K562 (cell line): ENCODE results near the gene BLTP3B. TPM values are rescaled to one million over a fixed set of nuclear protein-coding genes. Genes with fewer than 3 reads are reported as not detected.

Experiments used
- ATAC-seq: fragments of 200-7000 bp; cut with Tn5 transposase; 3 replicates; pipeline ENCODE4 v1.9.1; 2020; ENCODE audit warnings: moderate library complexity
- BruUV-seq: library from RNA; stranded (reverse); fragments of 400-500 nt; replicated peaks from 2 replicates; lab custom pipeline; 2021; lab: Mats Ljungman, UMichigan
- CTCF ChIA-PET: fragments of 300-600 bp; formaldehyde crosslinking; extraction: SDS; loops from one replicate; lab custom pipeline; 2021; ENCODE audit warnings: low intra/inter-chr PET ratio; lab: Yijun Ruan, JAX
- POLR2A ChIA-PET: fragments of 300-600, 350-650 bp; sonication (Branson Sonifier 250); formaldehyde crosslinking; extraction: SDS; loops from one replicate; lab custom pipeline; 2021; ENCODE audit warnings: antibody characterized with exemption, inconsistent platforms; lab: Yijun Ruan, JAX
- DNase-seq, 4 experiments: peaks; one replicate each; pipeline versions ENCODE4 v3.0.0 to v3.0.0-alpha.2; 2011 to 2018; ENCODE audit warnings: low spot score in 3 of 4, mixed read lengths in 3 of 4; ENCODE audit errors: extremely low read depth in 1 of 4
- FAIRE-seq: peaks from 2 replicates; lab custom pipeline; 2011; peaks lifted over from hg19 to GRCh38; lab: Jason Lieb, UNC
- H2AFZ ChIP-seq: 2 replicates; pipeline ENCODE4 v1.6.0; 2011; ENCODE audit warnings: low read depth, low read length, control low read depth, inconsistent platforms
- H3K27ac ChIP-seq: fragments of 200-600 bp; 3 replicates; pipeline ENCODE4 v1.8.0; 2011; ENCODE audit warnings: low read depth, mild to moderate bottlenecking, control low read depth, inconsistent platforms, low read length, moderate library complexity, mixed read lengths; ENCODE audit errors: extremely low read depth
- H3K27me3 ChIP-seq, 2 experiments: fragments of 300-600 bp in 1 of 2; 2 replicates in 1 of 2; 3 replicates in 1 of 2; pipeline versions ENCODE4 v1.6.0 to v1.8.0; 2011; ENCODE audit warnings: inconsistent platforms in 2 of 2, low read length in 2 of 2, mild to moderate bottlenecking in 1 of 2, mixed read lengths in 1 of 2, moderate library complexity in 1 of 2; ENCODE audit not compliant: control insufficient read depth in 2 of 2, insufficient read depth in 2 of 2
- H3K36me3 ChIP-seq: fragments of 300-600 bp; 3 replicates; pipeline ENCODE4 v1.8.0; 2011; ENCODE audit warnings: mild to moderate bottlenecking, low read length, inconsistent platforms; ENCODE audit not compliant: control insufficient read depth, insufficient read depth
- H3K4me1 ChIP-seq, 2 experiments: fragments of 200-600 bp in 1 of 2; replicated peaks in 1 of 2; 2 replicates in 1 of 2; 3 replicates in 1 of 2; pipeline versions ENCODE4 v1.5.1 to v1.8.0; 2011; ENCODE audit warnings: inconsistent platforms in 2 of 2, low read length in 2 of 2, mild to moderate bottlenecking in 1 of 2, mixed read lengths in 1 of 2, moderate library complexity in 1 of 2; ENCODE audit not compliant: control insufficient read depth in 2 of 2, insufficient read depth in 2 of 2
- H3K4me2 ChIP-seq: 2 replicates; pipeline ENCODE4 v1.6.1; 2011; ENCODE audit warnings: low read length, control low read depth, inconsistent platforms, mixed read lengths; ENCODE audit not compliant: insufficient read depth
- H3K4me3 ChIP-seq: fragments of 200-600 bp; sonication (generic), shearing (Covaris generic); 2 replicates; pipeline ENCODE4 v1.5.1; 2016; ENCODE audit warnings: control low read depth, inconsistent platforms
- H3K79me2 ChIP-seq: fragments of 200-600 bp; 3 replicates; pipeline ENCODE4 v1.8.0; 2011; ENCODE audit warnings: low read length, inconsistent platforms; ENCODE audit not compliant: control insufficient read depth, insufficient read depth
- H3K9ac ChIP-seq, 2 experiments: 2 replicates each; pipeline versions ENCODE4 v1.6.0 to v1.6.1; 2011; ENCODE audit warnings: low read depth in 2 of 2, low read length in 2 of 2, control low read depth in 1 of 2, inconsistent platforms in 1 of 2, mild to moderate bottlenecking in 1 of 2, mixed read lengths in 1 of 2; ENCODE audit not compliant: insufficient read depth in 1 of 2
- H3K9me1 ChIP-seq: one replicate; pipeline ENCODE4 v1.6.0; 2011; ENCODE audit warnings: inconsistent platforms, mild to moderate bottlenecking, low read length, moderate library complexity; ENCODE audit not compliant: control insufficient read depth, insufficient read depth
- H3K9me3 ChIP-seq: replicated peaks from 2 replicates; pipeline ENCODE4 v1.5.1; 2011; ENCODE audit warnings: low read depth, low read length, inconsistent platforms; ENCODE audit not compliant: control insufficient read depth, insufficient read depth
- H4K20me1 ChIP-seq: replicated peaks from 2 replicates; pipeline ENCODE4 v1.6.1; 2011; ENCODE audit warnings: low read length, inconsistent platforms, mixed read lengths; ENCODE audit not compliant: control insufficient read depth, insufficient read depth
- CREBBP ChIP-seq: IDR thresholded peaks from one replicate; pipeline ENCODE4 v1.6.1; 2012; ENCODE audit warnings: low read depth, mild to moderate bottlenecking, control low read depth, inconsistent platforms, low read length
- DPF2 ChIP-seq: fragments of 450-650 bp; IDR thresholded peaks from 2 replicates; pipeline ENCODE4 v1.6.1; 2016
- ETS1 ChIP-seq: conservative IDR thresholded peaks from 2 replicates; pipeline ENCODE4 v1.6.1; 2011; ENCODE audit warnings: low read depth, mild to moderate bottlenecking, low read length; ENCODE audit not compliant: control insufficient read depth
- MCM5 ChIP-seq: fragments of 450-650 bp; IDR thresholded peaks from 2 replicates; pipeline ENCODE4 v1.6.1; 2016; ENCODE audit warnings: low read depth
- NFRKB ChIP-seq: fragments of 450-650 bp; IDR thresholded peaks from 2 replicates; pipeline ENCODE4 v1.6.1; 2016; ENCODE audit warnings: low read depth
- PATZ1 ChIP-seq: fragments of 250-450 bp; sonication (Bioruptor Pico); IDR thresholded peaks from 2 replicates; pipeline ENCODE4 v1.5.0; 2020; ENCODE audit warnings: mild to moderate bottlenecking, borderline replicate concordance
- RBBP5 ChIP-seq: fragments of 200-600 bp; sonication (generic); IDR thresholded peaks from 2 replicates; pipeline ENCODE4 v1.6.1; 2012; ENCODE audit warnings: borderline replicate concordance, mild to moderate bottlenecking, low read length, control low read depth, inconsistent platforms; ENCODE audit not compliant: insufficient read depth, poor library complexity, severe bottlenecking
- ZNF511 ChIP-seq: sonication (generic); formaldehyde crosslinking; IDR thresholded peaks from 2 replicates; pipeline ENCODE4 v1.8.0; 2022; ENCODE audit warnings: mild to moderate bottlenecking, missing genetic modification reagents
- WGBS: fragments of 100-300 bp; shearing (Covaris generic); methylation state at CpG from one replicate; pipeline ENCODE4 v1.1.6; 2016; ENCODE audit warnings: low coverage, mixed read lengths; ENCODE audit not compliant: insufficient coverage; ENCODE audit errors: missing lambda C conversion rate; 5-methylcytosine and 5-hydroxymethylcytosine counted together
- in situ Hi-C: fragments of 300-500 bp; cut with MboI; formaldehyde crosslinking; loops from 4 replicates; pipeline ENCODE4 v1.15.0; 2018; ENCODE audit warnings: inconsistent platforms, mixed read lengths
- intact Hi-C: fragments of 100-400 bp; cut with micrococcal nuclease; formaldehyde crosslinking; loops from 2 replicates; pipeline ENCODE4 v1.14.2; 2022
- polyA plus RNA-seq, 8 experiments: library from polyadenylated mRNA; depleted of rRNA in 4 of 8; stranded (reverse) in 5 of 8; unstranded in 3 of 8; fragments of >200 nt; fragmentation: Nextera tagmentation in 2 of 8; fragmentation: Illumina TruSeq in 1 of 8; extraction: Ambion mirVana in 2 of 8; extraction: Trizol in 1 of 8; gene quantifications; 2 replicates each; pipeline versions ENCODE4 v1.2.1 to v1.2.3, GENCODE V29; 2011 to 2014; ENCODE audit warnings: inconsistent platforms in 1 of 8, missing spikeins in 1 of 8
- total RNA-seq, 7 experiments: library from RNA; depleted of rRNA in 6 of 7; stranded (reverse); fragments of >200 nt in 6 of 7; fragmentation: Illumina TruSeq in 2 of 7; extraction: Trizol in 2 of 7; gene quantifications; 2 replicates each; pipeline versions ENCODE4 v1.2.1 to v1.2.3, GENCODE V29; 2011 to 2021; ENCODE audit warnings: low replicate concordance in 1 of 7

Gene BLTP3B
- total and polyA plus RNA-seq, 9 of the 15 experiments (the other 6 are each of a cell fraction or from before 2014, with no cell fraction given): 3.9 to 27.4 (median 19.7) TPM

- ChIA-PET CTCF (no interaction called here), POLR2A (no interaction called here)
- Histone ChIP-seq H3K9ac (no peak overlapping the region), H3K27me3 (no peaks in the 10 kb centered on the region; a peak in 1 of 5 replicates), H3K79me2 (no peaks in the 10 kb centered on the region), H3K36me3 (no peaks in the 10 kb centered on the region), H3K9me1 (no peaks in the 10 kb centered on the region), H4K20me1 (no peaks in the 10 kb centered on the region), H3K4me2 (no peak overlapping the region), H3K4me3 (no peak overlapping the region), H3K9me3 (no peaks in the 10 kb centered on the region), H3K4me1 (no peaks in the 10 kb centered on the region), H2AFZ (no peak overlapping the region), H3K27ac (no peak overlapping the region)
- ATAC-seq (no peak), FAIRE-seq (no peak), DNase-seq (no peak)
- intact Hi-C loops (no loop called here), in situ Hi-C loops (no loop called here)
- WGBS: 55% methylated on average over 2 of the region's 2 CpGs
- BruUV-seq: no TSS peak
- TF ChIP-seq PATZ1 (CRISPR knock-in tag) (no peak), RBBP5 (no peak), NFRKB (no peak), CREBBP (no peak), ZNF511 (no peak), MCM5 (no peak), ETS1 (no peak), DPF2 (no peak)
Measured at GRCh38 chr12:100151769-100152168, 9.1 kb upstream of the BLTP3B start.
